Gastrocnemius medialis (tissue), 4 donors: ENCODE measurements around the gene SULT2B1. TPM values are rescaled to one million over a fixed set of nuclear protein-coding genes. Genes with fewer than 3 reads are reported as not detected.

Source experiments
- ATAC-seq, 2 donors: fragments of 150-250 bp; one replicate each; pipeline ENCODE4 v1.9.1; 2016
- DNase-seq, 2 donors: peaks; one replicate each; pipeline ENCODE4 v3.0.0-alpha.2; 2019
- H3K27ac ChIP-seq, 4 donors: fragments of 200-600 bp; sonication (generic); 1 replicate in 1 of 4; 2 replicates in 3 of 4; pipeline ENCODE4 v1.5.1; 2016 to 2018; ENCODE audit warnings: mild to moderate bottlenecking in 2 of 4, moderate library complexity in 1 of 4
- H3K27me3 ChIP-seq, 3 donors: fragments of 200-600 bp; sonication (generic) in 2 of 3; 1 replicate in 1 of 3; 2 replicates in 2 of 3; pipeline versions ENCODE4 v1.5.1 to v1.6.0; 2016 to 2019; ENCODE audit warnings: mild to moderate bottlenecking in 1 of 3, moderate library complexity in 1 of 3
- H3K36me3 ChIP-seq, 2 donors: fragments of 200-600 bp; sonication (generic) in 1 of 2; one replicate each; pipeline ENCODE4 v1.5.1; 2017 to 2018
- H3K4me1 ChIP-seq, 2 donors: fragments of 200-600 bp; sonication (generic) in 1 of 2; one replicate each; pipeline ENCODE4 v1.5.1; 2016 to 2017; ENCODE audit warnings: mild to moderate bottlenecking in 2 of 2
- H3K4me3 ChIP-seq, 4 donors: fragments of 200-600 bp; sonication (generic) in 3 of 4; 1 replicate in 1 of 4; 2 replicates in 3 of 4; pipeline ENCODE4 v1.5.1; 2016 to 2019; ENCODE audit warnings: mild to moderate bottlenecking in 2 of 4
- H3K9me3 ChIP-seq, 3 donors: fragments of 200-600 bp; sonication (generic) in 2 of 3; 1 replicate in 1 of 3; 2 replicates in 2 of 3; pipeline ENCODE4 v1.5.1; 2016 to 2019
- CTCF ChIP-seq, 5 experiments: fragments of 450-650 bp in 3 of 5; fragments of 200-600 bp in 2 of 5; sonication (generic) in 2 of 5; IDR thresholded peaks in 4 of 5; conservative IDR thresholded peaks in 1 of 5; 1 replicate in 4 of 5; 2 replicates in 1 of 5; pipeline ENCODE4 v1.5.1; 2016 to 2019; ENCODE audit warnings: antibody characterized with exemption in 5 of 5, mild to moderate bottlenecking in 3 of 5, moderate library complexity in 3 of 5
- POLR2A ChIP-seq, 2 donors: fragments of 450-650 bp; IDR thresholded peaks; one replicate each; pipeline ENCODE4 v1.6.1; 2017; ENCODE audit warnings: antibody characterized with exemption in 2 of 2, mild to moderate bottlenecking in 2 of 2, moderate library complexity in 2 of 2
- in situ Hi-C, 4 donors: fragments of 200-750 bp; cut with MboI; loops; one replicate each; pipeline versions ENCODE4 v1.15.0 to v1.8.0; 2017; ENCODE audit warnings: low sequenced_read_pairs in 4 of 4
- intact Hi-C: fragments of 100-400 bp; cut with DNase I; formaldehyde crosslinking; loops from one replicate; pipeline ENCODE4 v1.15.1; 2023; ENCODE audit warnings: low total_unique reads
- total RNA-seq, 4 donors: library from RNA; depleted of rRNA; stranded (reverse); fragments of >200 nt; gene quantifications; one replicate each; pipeline versions ENCODE4 v1.1.0 to v1.2.3, GENCODE V29; 2016

The SULT2B1 gene
- total RNA-seq, 4 donors from 2014 or later = not detected

GRCh38 chr19:48646001-48646721 is 94.2 kb downstream of the SULT2B1 start, which contains the start of gene CA11:
TSS of gene CA11 (minus strand) at chr19:48646187. CDS start at chr19:48645632, 555 bp downstream.
- H3K4me1 ChIP-seq = peaks cover 14 to 23% of the 10 kb centered on the region in 2 donors
- peak within 1 kb of the TSS; percentile 67 to 94 (median 82) for H3K4me3 ChIP-seq
- peak; percentile 41 to 56 for TF ChIP-seq POLR2A (IDR thresholded peaks at IDR 0.05)
- peak; percentile 88 to 97 (median 94) for TF ChIP-seq CTCF (IDR thresholded peaks at IDR 0.05 in 4 of 5, conservative IDR thresholded peaks at IDR 0.05 in 1 of 5)
- no peaks in the 10 kb centered on the region for H3K36me3 ChIP-seq
- peak within 1 kb of the TSS; percentile 83 to 93 (median 90) for H3K27ac ChIP-seq
- H3K9me3 ChIP-seq = no peaks in the 10 kb centered on the region
- no peaks in the 10 kb centered on the region for H3K27me3 ChIP-seq
- DNase-seq = peak; percentile 76 to 83
- intact Hi-C loops (loop anchor here (1.0 to 5.0 kb wide), 4 partner anchors 29 to 197 kb away; partner anchors contain the start of gene MAMSTR), in situ Hi-C loops (loop anchor here in 2 of 4 donors (5.0 to 25.0 kb wide), 3 partner anchors 91 to 196 kb away; partner anchors contain the start of genes IZUMO1 (in 2 of the 2) and RASIP1 (in 2 of the 2))
- ATAC-seq = peak; percentile 86

GRCh38 chr19:48646722-48647216 is 94.8 kb downstream of the SULT2B1 start:
- in situ Hi-C loops = loop anchor here in 2 of 4 donors (5.0 to 25.0 kb wide), 3 partner anchors 91 to 196 kb away; partner anchors contain the start of genes IZUMO1 (in 2 of the 2) and RASIP1 (in 2 of the 2)
- H3K27ac ChIP-seq = peak overlapping the region; percentile 83 to 93 (median 90)

GRCh38 chr19:48648134-48648533 is 96.2 kb downstream of the SULT2B1 start:
- no peaks in the 10 kb centered on the region for H3K9me3 ChIP-seq
- no peak overlapping the region for H3K4me3 ChIP-seq
- no peak for TF ChIP-seq CTCF (IDR thresholded peaks at IDR 0.05 in 4 of 5, conservative IDR thresholded peaks at IDR 0.05 in 1 of 5)
- no peaks in the 10 kb centered on the region for H3K27me3 ChIP-seq
- H3K36me3 ChIP-seq = no peaks in the 10 kb centered on the region
- intact Hi-C loops = loop anchor here (5.0 kb wide), 1 partner anchor 69 kb away; the partner anchor contains the start of gene MAMSTR
- H3K27ac ChIP-seq = no peak overlapping the region
- H3K4me1 ChIP-seq = peaks cover 14 to 23% of the 10 kb centered on the region in 2 donors
- in situ Hi-C loops = loop anchor here in 2 of 4 donors (5.0 to 25.0 kb wide), 3 partner anchors 89 to 194 kb away; partner anchors contain the start of genes IZUMO1 (in 2 of the 2) and RASIP1 (in 2 of the 2)
- DNase-seq = no peak
- ATAC-seq = no peak

More at GRCh38 chr19:48646722-48647216, 94.8 kb downstream of the SULT2B1 start:
- no peaks in the 10 kb centered on the region for H3K27me3 ChIP-seq
- H3K4me3 ChIP-seq = peak overlapping the region; percentile 67 to 94 (median 82)
- intact Hi-C loops = loop anchor here (1.0 to 5.0 kb wide), 4 partner anchors 29 to 196 kb away; partner anchors contain the start of gene MAMSTR
- no peaks in the 10 kb centered on the region for H3K36me3 ChIP-seq
- H3K4me1 ChIP-seq = peaks cover 14 to 23% of the 10 kb centered on the region in 2 donors
- no peaks in the 10 kb centered on the region for H3K9me3 ChIP-seq
- TF ChIP-seq CTCF (IDR thresholded peaks at IDR 0.05 in 4 of 5, conservative IDR thresholded peaks at IDR 0.05 in 1 of 5) = no peak
- no peak for TF ChIP-seq POLR2A (IDR thresholded peaks at IDR 0.05)
- DNase-seq (no peak), ATAC-seq (no peak)

Other genes with a start within 250 kb of the SULT2B1 start
- gene EMP3, start 226.6 kb upstream of the SULT2B1 start, total RNA-seq = 10 to 100 TPM in 2 of 4 donors, 1 to 10 TPM in 2; 3.8 to 15.3 (median 9.4) TPM
- gene TMEM143, start 188.2 kb upstream of the SULT2B1 start, total RNA-seq = 10 to 100 TPM; 28.8 to 42.3 (median 40.7) TPM
- not detected for gene SYNGR4, start 187.8 kb upstream of the SULT2B1 start, total RNA-seq
- 10 to 100 TPM; 44.9 to 64.7 (median 54.0) TPM for gene KDELR1, start 160.6 kb upstream of the SULT2B1 start, total RNA-seq
- under 1 TPM in 3 of 4 donors, not detected in 1; 0.07 to 0.27 (median 0.09) TPM for gene GRIN2D, start 158.5 kb upstream of the SULT2B1 start, total RNA-seq
- gene GRWD1, start 106.2 kb upstream of the SULT2B1 start, total RNA-seq = 10 to 100 TPM; 27.8 to 36.0 (median 31.2) TPM
- gene KCNJ14, start 96.6 kb upstream of the SULT2B1 start, total RNA-seq = 1 to 10 TPM in 2 of 4 donors, under 1 TPM in 2; 0.19 to 1.9 (median 0.92) TPM
- gene CYTH2, start 82.8 kb upstream of the SULT2B1 start, total RNA-seq = 10 to 100 TPM; 24.3 to 35.2 (median 26.9) TPM
- not detected for gene LMTK3, start 40.3 kb upstream of the SULT2B1 start, total RNA-seq
- not detected for gene SPACA4, start 54.6 kb downstream of the SULT2B1 start, total RNA-seq
- gene FAM83E, start 62.9 kb downstream of the SULT2B1 start, total RNA-seq = under 1 TPM in 1 of 4 donors, not detected in 3; 0.15 TPM
- 1,000 to 10,000 TPM; 1,223 to 1,420 (median 1,299) TPM for gene RPL18, start 67.0 kb downstream of the SULT2B1 start, total RNA-seq
- gene SPHK2, start 67.3 kb downstream of the SULT2B1 start, total RNA-seq = 10 to 100 TPM in 2 of 4 donors, 1 to 10 TPM in 2; 7.8 to 12.4 (median 9.2) TPM
- 10 to 100 TPM in 1 of 4 donors, 1 to 10 TPM in 3; 1.7 to 12.9 (median 4.4) TPM for gene DBP, start 85.2 kb downstream of the SULT2B1 start, total RNA-seq
- gene CA11, start 94.0 kb downstream of the SULT2B1 start, total RNA-seq = 1 to 10 TPM; 1.6 to 3.5 (median 2.6) TPM
- gene NTN5, start 120.8 kb downstream of the SULT2B1 start, total RNA-seq = not detected
- under 1 TPM in 1 of 4 donors, not detected in 3; 0.19 TPM for gene FUT2, start 143.8 kb downstream of the SULT2B1 start, total RNA-seq
- gene MAMSTR, start 167.6 kb downstream of the SULT2B1 start, total RNA-seq = 10 to 100 TPM in 1 of 4 donors, 1 to 10 TPM in 3; 3.4 to 10.8 (median 5.4) TPM
- 1 to 10 TPM; 3.4 to 8.1 (median 6.3) TPM for gene RASIP1, start 188.4 kb downstream of the SULT2B1 start, total RNA-seq
- 1 to 10 TPM in 1 of 4 donors, not detected in 3; 2.1 TPM for gene IZUMO1, start 194.7 kb downstream of the SULT2B1 start, total RNA-seq
- gene FUT1, start 200.5 kb downstream of the SULT2B1 start, total RNA-seq = 1 to 10 TPM in 2 of 4 donors, under 1 TPM in 2; 0.61 to 1.3 (median 0.98) TPM
- not detected for gene FGF21, start 203.4 kb downstream of the SULT2B1 start, total RNA-seq